PC-3 (cell line): ENCODE results near the gene PRUNE2. TPM values are rescaled to one million over a fixed set of nuclear protein-coding genes. Genes with fewer than 3 reads are reported as not detected.

Source experiments
- ATAC-seq: fragments of 200-7000 bp; cut with Tn5 transposase; 2 replicates; pipeline ENCODE4 v1.9.1; 2020; ENCODE audit warnings: mild to moderate bottlenecking, moderate library complexity
- BruUV-seq: library from RNA; stranded (reverse); fragments of 400-500 nt; replicated peaks from 2 replicates; lab custom pipeline; 2021; lab: Mats Ljungman, UMichigan
- CTCF ChIA-PET: fragments of 300-600 bp; sonication (Branson Sonifier 250); formaldehyde crosslinking; loops from one replicate; lab custom pipeline; 2022; ENCODE audit warnings: antibody characterized with exemption; lab: Charles Lee
- POLR2A ChIA-PET: fragments of 300-600 bp; sonication (Branson Sonifier 250); formaldehyde crosslinking; loops from one replicate; lab custom pipeline; 2022; ENCODE audit warnings: antibody characterized with exemption; ENCODE audit not compliant: unreplicated experiment; lab: Charles Lee
- DNase-seq: peaks from one replicate; pipeline ENCODE4 v3.0.0-alpha.2; 2015
- H2AFZ ChIP-seq: fragments of 300-600 bp; sonication (generic); 2 replicates; pipeline ENCODE4 v1.6.0; 2016; ENCODE audit warnings: antibody characterized with exemption, low read length
- H3F3A ChIP-seq: fragments of 300-600 bp; sonication (generic); one replicate; pipeline ENCODE4 v1.6.0; 2017; ENCODE audit warnings: antibody characterized with exemption, low read length, control low read depth, mild to moderate bottlenecking; ENCODE audit not compliant: unreplicated experiment
- H3K27ac ChIP-seq: fragments of 300-600 bp; sonication (generic); 2 replicates; pipeline ENCODE4 v1.5.1; 2016; ENCODE audit warnings: mild to moderate bottlenecking, low read length
- H3K27me3 ChIP-seq: fragments of 300-600 bp; sonication (generic); 2 replicates; pipeline ENCODE4 v1.6.1; 2016; ENCODE audit warnings: low read length, mixed read lengths
- H3K36me3 ChIP-seq: fragments of 300-600 bp; sonication (generic); 2 replicates; pipeline ENCODE4 v1.6.1; 2016; ENCODE audit warnings: low read depth, mixed run types, low read length, mixed read lengths
- H3K4me1 ChIP-seq: fragments of 300-600 bp; sonication (generic); 2 replicates; pipeline ENCODE4 v1.5.1; 2016; ENCODE audit warnings: low read length; ENCODE audit not compliant: insufficient read depth
- H3K4me2 ChIP-seq: fragments of 300-600 bp; sonication (generic); 2 replicates; pipeline ENCODE4 v1.6.0; 2016; ENCODE audit warnings: low read length
- H3K4me3 ChIP-seq: fragments of 300-600 bp; sonication (generic); 2 replicates; pipeline ENCODE4 v1.5.1; 2016; ENCODE audit warnings: mild to moderate bottlenecking, low read length, mixed read lengths
- H3K79me2 ChIP-seq: fragments of 300-600 bp; sonication (generic); 2 replicates; pipeline ENCODE4 v1.6.1; 2017; ENCODE audit warnings: low read length, mixed read lengths
- H3K9ac ChIP-seq: fragments of 300-600 bp; sonication (generic); 2 replicates; pipeline ENCODE4 v1.6.0; 2016; ENCODE audit warnings: mild to moderate bottlenecking, low read length
- H3K9me2 ChIP-seq: fragments of 300-600 bp; sonication (generic); replicated peaks from 2 replicates; pipeline ENCODE4 v1.6.1; 2016; ENCODE audit warnings: mixed run types, low read length, mixed read lengths
- H3K9me3 ChIP-seq: fragments of 300-600 bp; sonication (generic); 2 replicates; pipeline ENCODE4 v1.6.1; 2016; ENCODE audit warnings: low read length, mixed read lengths
- H4K20me1 ChIP-seq: fragments of 300-600 bp; sonication (generic); 2 replicates; pipeline ENCODE4 v1.6.1; 2016; ENCODE audit warnings: low read length, mixed read lengths
- EZH2 ChIP-seq: fragments of 300-600 bp; sonication (generic); IDR thresholded peaks from one replicate; pipeline ENCODE4 v1.6.1; 2017; ENCODE audit warnings: antibody characterized with exemption, mild to moderate bottlenecking, low read length; ENCODE audit not compliant: unreplicated experiment
- EZH2phosphoT487 ChIP-seq: fragments of 300-600 bp; sonication (generic); IDR thresholded peaks from 2 replicates; pipeline ENCODE4 v1.6.1; 2018; ENCODE audit warnings: mild to moderate bottlenecking, antibody characterized with exemption, low read length, borderline replicate concordance
- intact Hi-C: fragments of 100-400 bp; cut with micrococcal nuclease; formaldehyde crosslinking; loops from 2 replicates; pipeline ENCODE4 v1.9.0; 2023
- total RNA-seq: library from RNA; depleted of rRNA; stranded (reverse); fragments of >200 nt; gene quantifications from 2 replicates; pipeline ENCODE4 v1.2.3, GENCODE V29; 2014
- TF ChIP-seq, protein P1 (sequence below): fragments of 300-600 bp; sonication (generic); conservative IDR thresholded peaks from 2 replicates; pipeline ENCODE4 v1.5.1; 2017; ENCODE audit warnings: antibody characterized with exemption, low read depth, mild to moderate bottlenecking, low read length

PRUNE2 gene
- total RNA-seq, 1 experiment from 2014 or later = not detected

DNA sequence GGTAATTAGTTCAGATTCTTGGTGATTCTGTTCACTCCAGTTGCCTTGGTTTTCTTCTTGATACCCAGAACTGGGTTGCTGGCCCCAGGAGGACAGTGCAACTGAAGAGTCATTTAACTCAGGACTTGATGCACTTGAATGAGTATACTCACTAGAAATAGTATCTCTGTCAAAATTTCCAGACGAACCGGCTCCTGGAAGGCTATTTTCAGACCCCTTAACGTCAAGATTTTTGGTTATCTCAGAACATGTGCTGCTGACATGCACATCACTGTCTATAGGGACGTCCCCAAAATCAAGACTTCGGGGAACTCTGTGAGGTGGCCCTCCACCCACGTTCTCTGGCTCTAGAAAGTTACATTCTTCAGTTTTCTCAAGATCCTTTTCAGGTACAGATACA lies 198.4 kb downstream of the PRUNE2 start:
- DNase-seq (no peak), ATAC-seq (no peak)
- H4K20me1 ChIP-seq = no peaks in the 10 kb centered on the region
- no peak overlapping the region for H3K27ac ChIP-seq
- TF ChIP-seq EZH2phosphoT487 (no peak), EZH2 (no peak)
- TF ChIP-seq, protein P1, sequence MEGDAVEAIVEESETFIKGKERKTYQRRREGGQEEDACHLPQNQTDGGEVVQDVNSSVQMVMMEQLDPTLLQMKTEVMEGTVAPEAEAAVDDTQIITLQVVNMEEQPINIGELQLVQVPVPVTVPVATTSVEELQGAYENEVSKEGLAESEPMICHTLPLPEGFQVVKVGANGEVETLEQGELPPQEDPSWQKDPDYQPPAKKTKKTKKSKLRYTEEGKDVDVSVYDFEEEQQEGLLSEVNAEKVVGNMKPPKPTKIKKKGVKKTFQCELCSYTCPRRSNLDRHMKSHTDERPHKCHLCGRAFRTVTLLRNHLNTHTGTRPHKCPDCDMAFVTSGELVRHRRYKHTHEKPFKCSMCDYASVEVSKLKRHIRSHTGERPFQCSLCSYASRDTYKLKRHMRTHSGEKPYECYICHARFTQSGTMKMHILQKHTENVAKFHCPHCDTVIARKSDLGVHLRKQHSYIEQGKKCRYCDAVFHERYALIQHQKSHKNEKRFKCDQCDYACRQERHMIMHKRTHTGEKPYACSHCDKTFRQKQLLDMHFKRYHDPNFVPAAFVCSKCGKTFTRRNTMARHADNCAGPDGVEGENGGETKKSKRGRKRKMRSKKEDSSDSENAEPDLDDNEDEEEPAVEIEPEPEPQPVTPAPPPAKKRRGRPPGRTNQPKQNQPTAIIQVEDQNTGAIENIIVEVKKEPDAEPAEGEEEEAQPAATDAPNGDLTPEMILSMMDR = no peak
- H3K9me2 ChIP-seq = no peaks in the 10 kb centered on the region
- no peaks in the 10 kb centered on the region for H3K36me3 ChIP-seq
- H3K4me1 ChIP-seq = no peaks in the 10 kb centered on the region
- no peaks in the 10 kb centered on the region for H3K9me3 ChIP-seq
- no peaks in the 10 kb centered on the region for H3K79me2 ChIP-seq
- BruUV-seq = no TSS peak
- intact Hi-C loops = no loop called here
- no peaks in the 10 kb centered on the region for H3F3A ChIP-seq
- ChIA-PET POLR2A (no interaction called here), CTCF (no interaction called here)
- no peak overlapping the region for H3K4me2 ChIP-seq
- H3K9ac ChIP-seq = no peak overlapping the region
- no peak overlapping the region for H2AFZ ChIP-seq
- peaks cover 56% of the 10 kb centered on the region for H3K27me3 ChIP-seq
- no peak overlapping the region for H3K4me3 ChIP-seq

DNA sequence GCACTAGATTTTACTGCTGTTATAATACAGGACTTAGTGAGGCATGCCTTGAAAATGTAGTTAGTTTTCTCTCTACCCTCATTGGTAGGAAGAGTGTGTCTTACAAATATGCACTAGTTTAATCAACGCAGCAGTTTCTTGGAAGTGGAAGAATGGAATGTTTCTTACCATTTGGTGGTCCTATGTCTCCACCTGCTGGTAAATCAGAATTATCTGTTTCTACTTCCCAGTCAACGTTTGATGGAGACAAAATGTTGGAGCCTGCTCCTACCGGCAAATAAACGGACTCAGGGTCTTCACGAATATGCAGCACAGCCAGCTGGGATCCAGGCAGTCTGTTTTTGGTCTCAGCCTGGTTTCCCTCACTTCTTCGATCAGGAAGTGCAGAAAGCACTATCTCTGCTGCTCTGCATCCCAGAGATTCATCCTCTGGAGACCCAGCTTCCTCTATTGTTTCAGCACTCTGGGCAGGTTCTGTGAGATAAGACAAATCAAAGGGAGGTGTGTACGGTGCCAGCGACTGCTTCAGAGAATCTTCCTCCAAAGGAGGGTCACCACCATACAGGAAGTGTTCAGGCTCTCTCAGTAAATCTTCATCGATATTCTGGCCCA lies 201.2 kb downstream of the PRUNE2 start:
- Histone ChIP-seq H2AFZ (no peak overlapping the region), H3K4me2 (no peak overlapping the region), H3K9ac (no peak overlapping the region), H3K36me3 (no peaks in the 10 kb centered on the region), H4K20me1 (no peaks in the 10 kb centered on the region), H3K27ac (no peak overlapping the region), H3K9me2 (no peaks in the 10 kb centered on the region), H3K4me1 (no peaks in the 10 kb centered on the region), H3K27me3 (peaks cover 46% of the 10 kb centered on the region), H3K4me3 (no peak overlapping the region), H3K79me2 (no peaks in the 10 kb centered on the region), H3K9me3 (no peaks in the 10 kb centered on the region), H3F3A (no peaks in the 10 kb centered on the region)
- no TSS peak for BruUV-seq
- ChIA-PET CTCF (no interaction called here), POLR2A (no interaction called here)
- peak; percentile 62 for DNase-seq
- TF ChIP-seq, protein P1 = peak; percentile 66
- TF ChIP-seq EZH2 (no peak), EZH2phosphoT487 (no peak)
- ATAC-seq = no peak; the same call in 1 of the 2 replicates
- intact Hi-C loops = loop anchor here (1.0 to 2.0 kb wide), 2 partner anchors 257 to 302 kb away; no protein-coding TSS in a partner anchor

DNA sequence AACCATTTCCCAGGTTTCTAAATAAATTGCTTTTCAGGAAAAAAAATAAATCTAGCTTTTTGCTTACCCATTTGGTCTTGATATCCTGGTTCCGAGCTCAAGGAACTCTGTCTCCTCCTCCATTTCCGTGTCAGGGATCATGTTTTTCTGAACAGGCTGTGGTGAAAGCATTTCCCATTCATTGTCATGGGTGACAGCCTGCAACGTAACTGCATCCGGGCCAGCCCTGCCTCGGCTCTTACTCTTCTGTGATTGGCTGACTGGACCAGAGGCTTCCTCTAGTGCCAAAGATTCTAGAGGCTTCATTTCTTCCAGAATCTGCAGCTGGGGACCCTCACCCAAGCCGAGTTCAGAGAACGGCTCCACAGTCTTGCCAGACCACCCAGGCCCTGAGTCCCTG lies 202.6 kb downstream of the PRUNE2 start:
- ChIA-PET CTCF (no interaction called here), POLR2A (no interaction called here)
- no peak overlapping the region for H2AFZ ChIP-seq
- H3K36me3 ChIP-seq = no peaks in the 10 kb centered on the region
- no peaks in the 10 kb centered on the region for H3F3A ChIP-seq
- H3K79me2 ChIP-seq = no peaks in the 10 kb centered on the region
- no peak overlapping the region for H3K4me2 ChIP-seq
- intact Hi-C loops = no loop called here
- DNase-seq = no peak
- no TSS peak for BruUV-seq
- no peak overlapping the region for H3K27ac ChIP-seq
- no peak overlapping the region for H3K4me3 ChIP-seq
- H3K9ac ChIP-seq = no peak overlapping the region
- no peaks in the 10 kb centered on the region for H3K4me1 ChIP-seq
- H3K27me3 ChIP-seq = peaks cover 31% of the 10 kb centered on the region
- ATAC-seq = no peak
- TF ChIP-seq EZH2phosphoT487 = no peak
- no peak for TF ChIP-seq EZH2
- TF ChIP-seq, protein P1 = no peak
- no peaks in the 10 kb centered on the region for H4K20me1 ChIP-seq
- no peaks in the 10 kb centered on the region for H3K9me2 ChIP-seq
- no peaks in the 10 kb centered on the region for H3K9me3 ChIP-seq
